HCT116 (cell line): ENCODE data around the gene MTFP1. TPM values are rescaled to one million over a fixed set of nuclear protein-coding genes. Genes with fewer than 3 reads are reported as not detected.

Source experiments
- ATAC-seq: fragments of 200-7000 bp; cut with Tn5 transposase; 2 replicates; pipeline ENCODE4 v1.9.1; 2020; ENCODE audit warnings: mild to moderate bottlenecking, moderate library complexity
- BruUV-seq: library from RNA; stranded (reverse); fragments of 400-500 nt; replicated peaks from 2 replicates; lab custom pipeline; 2021; lab: Mats Ljungman, UMichigan
- CTCF ChIA-PET: fragments of 300-600 bp; sonication (Branson Sonifier 250); formaldehyde crosslinking; loops from one replicate; lab custom pipeline; 2021; ENCODE audit warnings: antibody characterized with exemption; lab: Charles Lee
- POLR2A ChIA-PET: fragments of 300-600, 350-600 bp; sonication (Branson Sonifier 250); formaldehyde crosslinking; loops from one replicate; lab custom pipeline; 2021; ENCODE audit warnings: antibody characterized with exemption; lab: Charles Lee
- RAD21 ChIA-PET, 2 experiments: fragments of 300-600 bp; sonication (Branson Sonifier 250); formaldehyde crosslinking; loops; one replicate each; lab custom pipeline; 2023; ENCODE audit warnings: low total read pairs in 2 of 2; ENCODE audit not compliant: uncharacterized antibody in 2 of 2, unreplicated experiment in 2 of 2, low non-redundant PET in 1 of 2; lab: Charles Lee
- DNase-seq: peaks from one replicate; pipeline ENCODE4 v3.0.0-alpha.2; 2010; ENCODE audit warnings: low read depth, low spot score
- H2AFZ ChIP-seq: fragments of 200-600 bp; shearing (Covaris generic), sonication (generic); 2 replicates; pipeline ENCODE4 v1.6.1; 2017; ENCODE audit warnings: low read depth, mixed run types, mixed read lengths, antibody characterized with exemption, low read length; ENCODE audit not compliant: poor library complexity, severe bottlenecking
- H3K27ac ChIP-seq: 2 replicates; pipeline ENCODE4 v1.5.1; 2012; ENCODE audit warnings: low read depth, low read length
- H3K27me3 ChIP-seq: fragments of 200-600 bp; sonication (generic); 2 replicates; pipeline ENCODE4 v1.6.1; 2016; ENCODE audit warnings: mixed run types, low read length, mixed read lengths; ENCODE audit not compliant: insufficient read depth
- H3K36me3 ChIP-seq, 2 experiments: fragments of 200-500 bp in 1 of 2; fragments of 200-600 bp in 1 of 2; sonication (Bioruptor generic) in 1 of 2; sonication (generic) in 1 of 2; 2 replicates each; pipeline versions ENCODE4 v1.5.1 to v1.6.1; 2014 to 2016; ENCODE audit warnings: low read length in 2 of 2, inconsistent platforms in 1 of 2, mixed read lengths in 1 of 2, mixed run types in 1 of 2; ENCODE audit not compliant: insufficient read depth in 2 of 2, control insufficient read depth in 1 of 2
- H3K4me1 ChIP-seq, 2 experiments: fragments of 200-600 bp in 1 of 2; sonication (generic) in 1 of 2; 2 replicates each; pipeline versions ENCODE4 v1.5.1 to v1.6.1; 2012 to 2017; ENCODE audit warnings: low read length in 2 of 2, inconsistent platforms in 1 of 2, mild to moderate bottlenecking in 1 of 2, mixed read lengths in 1 of 2, mixed run types in 1 of 2, moderate library complexity in 1 of 2; ENCODE audit not compliant: insufficient read depth in 2 of 2, control insufficient read depth in 1 of 2
- H3K4me2 ChIP-seq: fragments of 200-600 bp; sonication (generic); 2 replicates; pipeline ENCODE4 v1.6.1; 2017; ENCODE audit warnings: mixed run types, low read length, mixed read lengths
- H3K4me3 ChIP-seq, 2 experiments: fragments of 200-600 bp in 1 of 2; sonication (generic) in 1 of 2; replicated peaks in 1 of 2; 2 replicates each; pipeline ENCODE4 v1.5.1; 2011 to 2016; ENCODE audit warnings: low read length in 2 of 2, control low read depth in 1 of 2, low read depth in 1 of 2, mild to moderate bottlenecking in 1 of 2, mixed read lengths in 1 of 2, mixed run types in 1 of 2
- H3K79me2 ChIP-seq: fragments of 200-600 bp; sonication (generic); 2 replicates; pipeline ENCODE4 v1.6.1; 2017; ENCODE audit warnings: mild to moderate bottlenecking, mixed run types, low read length, moderate library complexity, mixed read lengths; ENCODE audit not compliant: insufficient read depth
- H3K9ac ChIP-seq: fragments of 200-600 bp; sonication (generic); 2 replicates; pipeline ENCODE4 v1.6.1; 2016; ENCODE audit warnings: low read length, mixed read lengths
- H3K9me2 ChIP-seq: fragments of 200-600 bp; sonication (generic), shearing (Covaris generic); 2 replicates; pipeline ENCODE4 v1.6.1; 2017; ENCODE audit warnings: mixed run types, mild to moderate bottlenecking, moderate library complexity; ENCODE audit not compliant: insufficient read depth
- H3K9me3 ChIP-seq, 2 experiments: fragments of 200-500 bp in 1 of 2; fragments of 200-600 bp in 1 of 2; sonication (Bioruptor generic) in 1 of 2; sonication (generic) in 1 of 2; 2 replicates each; pipeline ENCODE4 v1.6.1; 2014 to 2017; ENCODE audit warnings: low read length in 2 of 2, mixed read lengths in 2 of 2, inconsistent platforms in 1 of 2, low read depth in 1 of 2, mild to moderate bottlenecking in 1 of 2, mixed run types in 1 of 2, moderate library complexity in 1 of 2; ENCODE audit not compliant: control insufficient read depth in 1 of 2, insufficient read depth in 1 of 2
- H4K20me1 ChIP-seq: fragments of 200-600 bp; sonication (generic), shearing (Covaris generic); 2 replicates; pipeline ENCODE4 v1.6.1; 2017; ENCODE audit warnings: mixed run types, mild to moderate bottlenecking, moderate library complexity; ENCODE audit not compliant: insufficient read depth
- CBX3 ChIP-seq: IDR thresholded peaks from 2 replicates; pipeline ENCODE4 v1.6.1; 2012; ENCODE audit warnings: low read depth
- CTCF ChIP-seq, 3 experiments: fragments of 200-600 bp in 1 of 3; sonication (generic) in 1 of 3; IDR thresholded peaks in 2 of 3; conservative IDR thresholded peaks in 1 of 3; 2 replicates each; pipeline ENCODE4 v1.5.1; 2012 to 2017; ENCODE audit warnings: low read depth in 2 of 3, low read length in 2 of 3, antibody characterized with exemption in 1 of 3, borderline replicate concordance in 1 of 3, control low read depth in 1 of 3, mild to moderate bottlenecking in 1 of 3, mixed read lengths in 1 of 3, mixed run types in 1 of 3, moderate library complexity in 1 of 3; ENCODE audit not compliant: insufficient read depth in 1 of 3
- EZH2 ChIP-seq: fragments of 200-600 bp; sonication (generic); IDR thresholded peaks from 2 replicates; pipeline ENCODE4 v1.6.1; 2017; ENCODE audit warnings: antibody characterized with exemption, mixed run types
- FOSL1 ChIP-seq: IDR thresholded peaks from 2 replicates; pipeline ENCODE4 v1.6.1; 2012; ENCODE audit warnings: low read depth
- JUND ChIP-seq: IDR thresholded peaks from 2 replicates; pipeline ENCODE4 v1.6.1; 2012
- MAX ChIP-seq: IDR thresholded peaks from 2 replicates; pipeline ENCODE4 v1.6.1; 2012
- POLR2A ChIP-seq: IDR thresholded peaks from 2 replicates; pipeline ENCODE4 v1.7.0; 2011; ENCODE audit warnings: borderline replicate concordance; ENCODE audit not compliant: insufficient read depth, insufficient read length; ENCODE audit errors: extremely low read depth
- RAD21 ChIP-seq: IDR thresholded peaks from 2 replicates; pipeline ENCODE4 v1.6.1; 2012; ENCODE audit warnings: low read depth, mild to moderate bottlenecking
- REST ChIP-seq: IDR thresholded peaks from 2 replicates; pipeline ENCODE4 v1.6.1; 2012; ENCODE audit warnings: low read depth
- SIN3A ChIP-seq: IDR thresholded peaks from 2 replicates; pipeline ENCODE4 v1.6.1; 2012; ENCODE audit warnings: low read depth
- SRF ChIP-seq: IDR thresholded peaks from 2 replicates; pipeline ENCODE4 v1.6.1; 2012; ENCODE audit warnings: low read depth
- TCF7L2 ChIP-seq: IDR thresholded peaks from 2 replicates; pipeline ENCODE4 v1.7.0; 2011; ENCODE audit warnings: borderline replicate concordance, inconsistent platforms; ENCODE audit not compliant: insufficient read depth, insufficient read length; ENCODE audit errors: extremely low read depth
- YY1 ChIP-seq: IDR thresholded peaks from 2 replicates; pipeline ENCODE4 v1.6.1; 2011; ENCODE audit warnings: low read length, low read depth, moderate library complexity, mild to moderate bottlenecking; ENCODE audit not compliant: insufficient replicate concordance; ENCODE audit errors: extremely low read depth
- ZFX ChIP-seq: fragments of 450-650 bp; IDR thresholded peaks from 2 replicates; pipeline ENCODE4 v1.6.1; 2017
- intact Hi-C: fragments of 100-400 bp; cut with micrococcal nuclease; formaldehyde crosslinking; loops from 2 replicates; pipeline ENCODE4 v1.10.0; 2022
- total RNA-seq: library from RNA; stranded (reverse); gene quantifications from one replicate; pipeline ENCODE4 v1.2.1, GENCODE V29; 2021; ENCODE audit not compliant: unreplicated experiment

Gene MTFP1
- total RNA-seq, 1 experiment from 2014 or later, result 36.1 TPM

GRCh38 chr22:30393885-30394284 is 31.7 kb upstream of the MTFP1 start:
- no peak overlapping the region for H3K27ac ChIP-seq
- no TSS peak for BruUV-seq
- ChIA-PET CTCF (interaction anchor here (1.0 kb wide), 1 partner anchor 33 kb away, joined by 3 read pairs; no protein-coding TSS in a partner anchor), RAD21 (no interaction called here), POLR2A (interaction anchor here (0.7 kb wide), 1 partner anchor 16 kb away, joined by 3 read pairs; no protein-coding TSS in a partner anchor)
- TF ChIP-seq CBX3 (no peak), REST (no peak), JUND (no peak), POLR2A (no peak), SRF (no peak), SIN3A (no peak), CTCF (IDR thresholded peaks at IDR 0.05 in 2 of 3, conservative IDR thresholded peaks at IDR 0.05 in 1 of 3; ENCODE audit: borderline replicate concordance in 1 of 3, insufficient read depth in 1 of 3, low read depth in 2 of 3, low read length in 2 of 3) (no peak), MAX (no peak), ZFX (no peak), TCF7L2 (no peak), YY1 (no peak), EZH2 (no peak), RAD21 (no peak), FOSL1 (no peak)
- DNase-seq (no peak), ATAC-seq (no peak)
- H3K4me1 ChIP-seq, result peaks cover 12 to 61% of the 10 kb centered on the region in 2 experiments; a peak in 3 of 4 replicates
- no peaks in the 10 kb centered on the region for H3K36me3 ChIP-seq
- H4K20me1 ChIP-seq, result no peaks in the 10 kb centered on the region
- H3K9me3 ChIP-seq, result peaks cover 0 to 7% of the 10 kb centered on the region in 2 experiments; a peak in 2 of 4 replicates
- no peaks in the 10 kb centered on the region for H3K27me3 ChIP-seq
- no peak overlapping the region for H2AFZ ChIP-seq
- H3K4me2 ChIP-seq, result no peak overlapping the region
- no peaks in the 10 kb centered on the region for H3K9me2 ChIP-seq
- peaks cover 21% of the 10 kb centered on the region for H3K79me2 ChIP-seq
- H3K9ac ChIP-seq, result no peak overlapping the region
- H3K4me3 ChIP-seq, result no peak overlapping the region
- intact Hi-C loops, result no loop called here
